GM18909 (cell line): ENCODE measurements around the gene TNFRSF4.

Experiments
- ATAC-seq: cut with Tn5 transposase; IDR thresholded peaks from one replicate; pipeline ENCODE4 v1.9.1; 2021; ENCODE audit warnings: mild to moderate bottlenecking; ENCODE audit not compliant: unreplicated experiment, poor library complexity

TNFRSF4 gene

GRCh38 chr1:1171546-1172340 is 42.2 kb downstream of the TNFRSF4 start:
- no peak for ATAC-seq

GRCh38 chr1:1171161-1171545 is 42.8 kb downstream of the TNFRSF4 start:
- ATAC-seq, result no peak

DNA sequence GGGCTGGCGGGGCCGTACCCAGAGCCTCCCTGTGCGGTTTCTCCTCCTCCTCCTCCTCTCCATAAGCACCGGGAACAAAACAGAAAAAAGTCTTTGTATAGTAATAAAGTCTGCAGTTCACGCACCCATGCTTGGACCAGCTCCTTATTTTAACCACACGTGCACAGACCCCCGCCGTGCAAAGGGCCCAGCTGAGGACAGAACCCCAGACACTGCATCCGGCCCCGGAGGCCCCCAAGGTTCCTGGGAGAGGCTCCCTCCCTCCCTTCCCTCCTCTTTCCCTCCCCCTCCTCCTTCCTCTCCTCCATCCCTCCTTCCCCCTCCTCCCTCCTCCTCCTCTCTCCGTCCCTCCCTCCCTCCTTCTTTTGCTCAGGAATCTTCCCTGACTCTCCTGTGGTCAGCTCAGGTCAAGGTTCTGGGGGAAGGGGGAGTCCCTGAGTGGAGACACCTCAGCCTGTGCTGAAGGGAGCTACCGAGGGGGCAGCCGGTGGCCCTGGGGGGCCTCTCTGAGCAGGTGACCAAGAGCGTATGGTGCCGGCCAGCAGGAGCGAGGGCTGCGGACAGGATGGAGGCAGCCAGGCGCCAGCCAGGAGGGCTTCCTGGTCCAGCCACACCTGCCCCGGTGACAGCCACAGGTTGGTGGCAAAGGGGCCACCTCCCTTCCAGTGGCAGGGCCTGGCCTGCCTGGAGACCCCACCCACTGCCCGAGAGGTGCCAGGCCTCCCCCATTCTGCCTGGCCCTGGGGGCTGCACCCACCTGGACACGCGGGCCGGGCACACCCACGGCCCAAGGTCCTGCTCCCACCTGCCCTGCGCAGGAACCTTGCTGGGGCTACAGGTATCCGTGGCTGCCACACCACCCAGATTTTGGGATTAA is 43.5 kb downstream of the TNFRSF4 start:
- ATAC-seq, result no peak

- ATAC-seq, result no peak
These were observed 44.3 kb downstream of the TNFRSF4 start for GRCh38 chr1:1169429-1170214.

DNA sequence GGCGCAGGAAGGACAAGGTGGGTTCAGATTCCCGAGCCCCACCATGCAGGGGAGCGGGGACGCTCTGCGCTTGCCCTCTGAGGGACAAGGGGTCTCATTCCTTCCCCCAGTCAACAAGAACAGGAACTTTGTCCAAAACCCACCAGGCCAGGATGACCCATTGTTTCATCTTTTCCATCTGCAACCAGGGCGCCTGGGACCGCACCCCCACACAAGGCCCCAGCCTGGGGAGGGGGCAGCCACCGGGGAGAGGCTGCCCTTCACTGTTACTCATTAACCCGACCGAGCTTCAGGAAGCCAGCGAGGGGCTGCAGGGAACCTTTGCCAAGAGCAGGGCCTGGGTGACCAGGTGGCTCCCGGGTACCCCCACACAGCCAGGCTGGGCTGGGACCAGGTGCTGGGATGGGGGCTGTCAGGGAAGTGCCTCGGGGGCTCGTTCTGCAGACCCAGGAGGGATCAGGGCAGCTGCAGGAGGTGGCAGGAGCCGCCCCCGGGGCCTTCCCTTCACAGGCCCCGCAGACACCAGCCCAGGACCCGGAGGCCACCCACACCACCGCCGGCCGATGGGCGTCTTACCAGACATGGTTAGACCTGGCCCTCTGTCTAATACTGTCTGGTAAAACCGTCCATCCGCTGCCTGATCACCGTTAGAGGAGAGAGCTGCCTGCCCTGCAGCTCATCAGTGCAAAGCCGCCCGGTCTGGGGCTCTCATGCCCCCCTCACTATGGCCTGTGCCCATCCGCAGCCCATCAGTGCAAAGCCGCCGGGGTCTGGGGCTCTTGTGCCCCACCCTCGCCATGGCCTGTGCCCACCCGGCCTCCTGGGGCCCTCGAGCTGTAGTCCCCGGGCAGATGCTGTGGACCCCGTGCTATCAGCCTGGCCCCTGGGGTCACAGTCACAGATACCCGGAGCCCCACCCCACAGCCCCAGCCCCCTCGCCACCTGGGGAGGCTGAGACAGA is 45.2 kb downstream of the TNFRSF4 start:
- ATAC-seq, result no peak

GRCh38 chr1:1167841-1168450 is 46.0 kb downstream of the TNFRSF4 start:
- ATAC-seq, result no peak

GRCh38 chr1:1167398-1167821 is 46.5 kb downstream of the TNFRSF4 start:
- ATAC-seq, result no peak

GRCh38 chr1:1166642-1167397 is 47.1 kb downstream of the TNFRSF4 start:
- no peak for ATAC-seq

GRCh38 chr1:1165900-1166421 is 48.0 kb downstream of the TNFRSF4 start:
- no peak for ATAC-seq

- no peak for ATAC-seq
These were observed 48.5 kb downstream of the TNFRSF4 start for GRCh38 chr1:1165485-1165884.

DNA sequence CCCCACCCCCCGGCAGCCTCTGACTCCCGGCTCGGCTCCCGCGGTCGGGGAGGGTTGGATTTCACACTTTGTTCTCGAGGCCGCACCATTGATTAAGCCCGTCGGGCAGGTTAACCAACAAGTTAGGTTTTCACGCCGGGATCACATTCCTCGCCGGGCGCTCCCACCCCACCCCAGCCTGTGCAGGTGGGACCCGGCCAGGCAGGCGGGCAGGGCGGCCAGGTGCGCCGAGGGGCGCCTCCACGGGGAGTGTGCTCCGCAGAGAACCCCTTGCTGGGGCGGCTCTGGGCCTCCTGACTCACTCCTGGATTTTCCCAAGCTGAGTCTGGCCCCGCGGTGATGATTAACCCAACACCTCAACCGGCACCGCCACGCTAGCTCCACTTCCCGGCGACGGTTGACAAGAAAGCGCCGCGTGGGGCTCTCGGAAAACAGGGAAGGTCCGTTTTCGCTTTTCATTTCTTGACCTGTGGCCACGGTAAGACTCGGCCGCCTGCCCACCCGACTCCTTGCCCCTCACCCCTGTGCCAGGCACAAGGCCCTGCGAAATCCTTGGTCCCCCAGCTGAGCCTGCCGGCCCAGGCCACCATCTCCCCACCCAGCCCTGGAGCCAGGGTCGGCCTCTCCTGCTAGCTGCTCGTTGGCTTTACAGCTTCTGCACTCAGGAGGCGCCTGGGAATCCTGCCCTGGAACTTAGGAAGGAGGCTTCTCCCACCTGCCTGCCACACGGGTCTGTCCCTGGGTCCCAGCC is 49.1 kb downstream of the TNFRSF4 start:
- no peak for ATAC-seq

- ATAC-seq, result no peak
These were observed 49.6 kb downstream of the TNFRSF4 start for GRCh38 chr1:1164361-1164700.

DNA sequence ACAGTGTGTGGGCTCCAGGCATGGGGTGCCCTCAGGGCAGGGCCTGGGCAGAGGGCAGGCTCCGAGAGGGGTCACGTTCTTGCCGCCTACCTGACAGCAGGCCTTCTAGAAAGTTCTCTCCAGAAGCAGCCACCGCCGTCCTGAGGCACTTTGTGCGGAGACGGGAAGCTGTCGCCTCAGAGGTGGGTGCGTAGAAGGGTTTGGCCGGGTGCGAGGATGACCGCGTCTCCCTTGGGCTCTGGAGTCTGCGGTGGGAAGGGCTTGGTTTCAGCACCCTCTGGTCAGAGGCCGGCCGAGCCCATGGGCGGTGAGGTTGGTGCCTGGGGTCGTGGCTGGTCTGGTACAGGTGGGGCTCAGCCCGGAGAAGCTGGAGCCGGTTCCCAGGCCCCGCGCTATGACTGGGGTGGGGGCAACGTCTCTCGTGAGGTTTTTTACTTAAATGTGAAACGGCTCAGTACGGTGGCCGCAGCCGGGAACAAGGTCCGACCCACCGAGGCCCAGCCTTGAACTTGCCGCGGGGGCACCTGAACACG is 50.3 kb downstream of the TNFRSF4 start:
- no peak for ATAC-seq

- no peak for ATAC-seq
These were observed 51.1 kb downstream of the TNFRSF4 start for GRCh38 chr1:1162597-1163537.

- ATAC-seq, result no peak
These were observed 52.3 kb downstream of the TNFRSF4 start for GRCh38 chr1:1161683-1162079.
